Tibial artery (tissue), 4 donors: Measurements from ENCODE around the gene SCARB1.

ENCODE experiments used
- DNase-seq, 2 donors: peaks; one replicate each; pipeline ENCODE4 v3.0.0-alpha.2; 2019
- H3K27ac ChIP-seq, 2 donors: fragments of 200-600 bp; sonication (generic) in 1 of 2; 1 replicate in 1 of 2; 2 replicates in 1 of 2; pipeline ENCODE4 v1.5.1; 2018 to 2019; ENCODE audit warnings: mild to moderate bottlenecking in 1 of 2
- H3K27me3 ChIP-seq, 2 donors: fragments of 200-600 bp; sonication (generic) in 1 of 2; one replicate each; pipeline versions ENCODE4 v1.5.1 to v1.6.0; 2016 to 2019
- H3K36me3 ChIP-seq, 3 donors: fragments of 200-600 bp; sonication (generic) in 2 of 3; one replicate each; pipeline ENCODE4 v1.5.1; 2016 to 2019; ENCODE audit warnings: mild to moderate bottlenecking in 2 of 3
- H3K4me1 ChIP-seq, 4 donors: fragments of 200-600 bp; sonication (generic) in 2 of 4; 1 replicate in 3 of 4; 2 replicates in 1 of 4; pipeline ENCODE4 v1.5.1; 2016 to 2019
- H3K4me3 ChIP-seq, 2 donors: fragments of 200-600 bp; sonication (generic) in 1 of 2; 1 replicate in 1 of 2; 2 replicates in 1 of 2; pipeline ENCODE4 v1.5.1; 2018 to 2019; ENCODE audit warnings: mild to moderate bottlenecking in 2 of 2
- H3K9me3 ChIP-seq, 3 donors: fragments of 200-600 bp; sonication (generic) in 1 of 3; one replicate each; pipeline ENCODE4 v1.5.1; 2016 to 2019
- intact Hi-C: fragments of 100-400 bp; cut with DNase I; formaldehyde crosslinking; loops from one replicate; pipeline ENCODE4 v1.15.0; 2023; ENCODE audit warnings: low total_unique reads
- TF ChIP-seq, protein P1 (sequence below), 2 experiments: fragments of 200-600 bp in 1 of 2; fragments of 450-650 bp in 1 of 2; IDR thresholded peaks; one replicate each; pipeline ENCODE4 v1.5.1; 2017 to 2019; ENCODE audit warnings: antibody characterized with exemption in 2 of 2, mild to moderate bottlenecking in 1 of 2, moderate library complexity in 1 of 2

SCARB1 gene

GRCh38 chr12:124856132-124856841 lies 7.4 kb downstream of the SCARB1 start:
- intact Hi-C loops, result no loop called here
- TF ChIP-seq, protein P1, sequence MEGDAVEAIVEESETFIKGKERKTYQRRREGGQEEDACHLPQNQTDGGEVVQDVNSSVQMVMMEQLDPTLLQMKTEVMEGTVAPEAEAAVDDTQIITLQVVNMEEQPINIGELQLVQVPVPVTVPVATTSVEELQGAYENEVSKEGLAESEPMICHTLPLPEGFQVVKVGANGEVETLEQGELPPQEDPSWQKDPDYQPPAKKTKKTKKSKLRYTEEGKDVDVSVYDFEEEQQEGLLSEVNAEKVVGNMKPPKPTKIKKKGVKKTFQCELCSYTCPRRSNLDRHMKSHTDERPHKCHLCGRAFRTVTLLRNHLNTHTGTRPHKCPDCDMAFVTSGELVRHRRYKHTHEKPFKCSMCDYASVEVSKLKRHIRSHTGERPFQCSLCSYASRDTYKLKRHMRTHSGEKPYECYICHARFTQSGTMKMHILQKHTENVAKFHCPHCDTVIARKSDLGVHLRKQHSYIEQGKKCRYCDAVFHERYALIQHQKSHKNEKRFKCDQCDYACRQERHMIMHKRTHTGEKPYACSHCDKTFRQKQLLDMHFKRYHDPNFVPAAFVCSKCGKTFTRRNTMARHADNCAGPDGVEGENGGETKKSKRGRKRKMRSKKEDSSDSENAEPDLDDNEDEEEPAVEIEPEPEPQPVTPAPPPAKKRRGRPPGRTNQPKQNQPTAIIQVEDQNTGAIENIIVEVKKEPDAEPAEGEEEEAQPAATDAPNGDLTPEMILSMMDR (IDR thresholded peaks at IDR 0.05), result no peak
- Histone ChIP-seq H3K4me3 (no peak overlapping the region), H3K27me3 (no peaks in the 10 kb centered on the region), H3K4me1 (peaks cover 0 to 13% (median 10%) of the 10 kb centered on the region in 4 donors), H3K36me3 (no peaks in the 10 kb centered on the region), H3K27ac (no peak overlapping the region), H3K9me3 (no peaks in the 10 kb centered on the region)
- no peak for DNase-seq

DNA sequence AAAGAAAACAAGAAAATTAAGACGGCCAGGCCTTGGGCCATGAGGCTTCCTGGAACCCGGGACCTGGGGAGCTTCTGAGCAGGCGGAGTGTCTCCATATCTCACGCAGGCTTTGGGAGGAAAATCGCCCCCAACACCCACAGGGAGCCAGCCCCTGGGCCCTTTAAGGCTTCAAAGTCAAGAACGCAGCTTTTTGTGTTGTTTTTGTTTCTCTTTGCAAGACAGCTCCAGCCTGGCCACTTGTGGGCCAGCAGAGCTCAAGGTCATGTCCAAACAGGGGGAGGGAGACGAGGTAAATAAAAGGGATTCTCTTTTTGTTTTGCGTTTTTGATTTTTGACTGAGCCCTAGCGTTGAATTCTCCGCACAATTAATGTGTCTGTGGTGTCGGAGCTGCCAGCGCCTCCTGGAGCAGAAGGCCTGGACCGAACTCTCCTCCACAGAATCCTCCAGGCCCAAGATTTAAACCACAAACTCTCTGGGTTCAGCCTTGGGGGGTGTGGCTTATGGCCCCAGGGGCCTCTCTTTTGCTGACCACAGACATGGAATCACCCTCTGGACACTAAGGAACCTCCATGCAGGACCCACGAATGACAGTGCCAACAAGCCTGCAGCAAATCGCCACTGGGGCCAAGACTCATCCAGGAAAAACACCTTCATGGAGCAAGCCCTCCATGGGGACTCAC lies 8.2 kb downstream of the SCARB1 start:
- H3K27ac ChIP-seq, result no peak overlapping the region
- H3K9me3 ChIP-seq, result no peaks in the 10 kb centered on the region
- no peaks in the 10 kb centered on the region for H3K27me3 ChIP-seq
- intact Hi-C loops, result no loop called here
- H3K4me1 ChIP-seq, result peaks cover 0 to 11% (median 9%) of the 10 kb centered on the region in 4 donors
- H3K4me3 ChIP-seq, result no peak overlapping the region
- no peaks in the 10 kb centered on the region for H3K36me3 ChIP-seq
- DNase-seq, result no peak
- TF ChIP-seq, protein P1 (IDR thresholded peaks at IDR 0.05), result no peak

DNA sequence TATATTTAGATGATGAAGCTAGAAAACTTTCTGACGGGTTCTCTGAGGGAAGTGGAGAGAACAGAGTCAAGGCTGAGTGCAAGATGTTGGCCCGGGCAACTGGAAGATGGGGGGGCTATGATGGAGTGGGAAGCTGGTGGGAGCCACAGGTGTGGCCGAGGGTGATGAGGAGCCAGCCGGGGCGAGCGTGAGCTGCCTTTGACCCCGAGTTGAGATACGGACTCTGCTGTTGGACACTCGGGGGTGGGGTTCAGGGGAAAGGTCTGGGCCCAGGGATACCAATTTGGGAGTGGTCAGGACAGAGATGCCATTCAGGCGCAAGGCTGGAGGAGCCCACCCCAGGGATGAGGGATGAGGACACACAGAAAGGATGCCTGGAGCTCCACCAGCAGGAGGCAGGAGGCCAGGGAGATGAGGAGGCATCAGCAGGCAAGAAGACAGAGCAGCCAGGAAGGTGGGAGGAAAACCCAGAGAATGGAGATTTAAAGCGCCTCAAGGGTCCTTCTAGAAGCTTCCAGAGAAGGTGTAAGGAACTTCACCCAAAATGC lies 9.0 kb downstream of the SCARB1 start:
- intact Hi-C loops, result no loop called here
- peaks cover 0 to 11% (median 9%) of the 10 kb centered on the region in 4 donors for H3K4me1 ChIP-seq
- H3K27ac ChIP-seq, result no peak overlapping the region
- no peaks in the 10 kb centered on the region for H3K36me3 ChIP-seq
- no peaks in the 10 kb centered on the region for H3K27me3 ChIP-seq
- H3K9me3 ChIP-seq, result no peaks in the 10 kb centered on the region
- no peak overlapping the region for H3K4me3 ChIP-seq
- TF ChIP-seq, protein P1 (IDR thresholded peaks at IDR 0.05), result no peak
- DNase-seq, result no peak

DNA sequence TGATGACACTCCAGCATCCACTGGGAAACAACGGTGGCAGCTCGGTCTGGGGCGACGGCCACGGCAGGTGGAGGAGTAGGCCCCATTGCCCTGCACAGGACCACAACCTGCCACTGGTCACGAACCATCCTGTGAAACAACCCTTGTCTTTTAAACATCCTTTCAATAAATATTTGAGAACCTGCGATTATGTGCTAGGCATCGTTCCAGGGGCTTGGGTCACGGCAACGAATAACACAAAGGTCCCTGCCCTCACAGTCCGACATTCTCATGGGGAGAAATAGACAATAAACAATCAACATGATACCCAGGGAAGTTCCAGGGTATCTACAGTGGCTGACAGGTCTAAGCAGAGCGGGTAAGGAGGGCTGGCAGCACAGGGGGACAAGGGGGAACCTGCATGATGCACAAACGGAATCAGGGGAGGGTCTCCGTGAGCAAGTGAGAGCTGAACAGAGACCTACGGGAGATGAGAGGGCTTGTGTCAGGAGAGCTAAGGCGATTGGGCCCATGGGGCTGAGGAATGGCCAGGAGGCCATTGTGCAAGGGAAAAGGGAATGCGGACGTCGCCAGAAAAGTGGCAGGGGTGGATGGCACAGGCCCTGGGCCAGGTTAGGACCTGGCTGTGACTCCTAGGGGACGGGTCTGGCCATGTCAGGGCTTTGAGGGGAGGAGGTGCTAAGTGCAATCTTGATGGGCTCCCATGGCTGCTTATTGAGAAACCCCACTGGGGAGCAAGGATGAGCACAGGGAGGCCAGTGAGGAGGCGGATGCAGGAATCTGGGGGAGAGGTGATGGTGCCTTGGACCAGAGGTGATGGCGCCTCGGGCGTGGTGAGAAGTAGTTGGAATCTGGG lies 9.7 kb downstream of the SCARB1 start:
- Histone ChIP-seq H3K36me3 (no peaks in the 10 kb centered on the region), H3K9me3 (no peaks in the 10 kb centered on the region), H3K4me1 (peaks cover 0 to 11% (median 9%) of the 10 kb centered on the region in 4 donors), H3K27ac (no peak overlapping the region), H3K4me3 (no peak overlapping the region), H3K27me3 (no peaks in the 10 kb centered on the region)
- TF ChIP-seq, protein P1 (IDR thresholded peaks at IDR 0.05), result no peak
- no peak for DNase-seq
- intact Hi-C loops, result no loop called here

DNA sequence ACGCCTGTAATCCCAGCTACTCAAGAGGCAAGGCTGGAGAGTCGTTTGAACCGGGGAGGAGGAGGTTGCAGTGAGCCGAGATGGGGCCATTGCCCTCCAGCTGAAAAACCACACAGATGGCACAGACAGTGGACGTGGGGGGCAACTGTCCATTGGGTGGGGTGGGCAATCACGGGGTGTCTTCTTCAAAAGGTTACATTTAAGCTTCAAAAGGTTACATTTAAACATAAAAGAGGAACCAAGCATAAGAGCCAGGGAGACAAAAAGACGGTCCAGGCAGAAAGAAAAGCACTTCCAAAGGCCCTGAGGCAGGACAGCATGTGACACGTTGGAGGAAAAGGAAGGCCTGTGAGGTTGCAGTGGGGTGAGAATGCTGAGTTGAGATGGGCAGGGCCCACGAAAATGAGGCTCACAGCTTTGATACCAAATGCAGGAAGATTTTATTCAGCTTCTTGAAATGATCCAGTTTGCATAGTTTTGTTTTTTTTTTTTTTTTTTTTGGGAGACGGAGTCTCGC lies 10.7 kb downstream of the SCARB1 start:
- H3K27me3 ChIP-seq, result no peaks in the 10 kb centered on the region
- no peak for DNase-seq
- peaks cover 0 to 11% (median 9%) of the 10 kb centered on the region in 4 donors for H3K4me1 ChIP-seq
- H3K4me3 ChIP-seq, result no peak overlapping the region
- intact Hi-C loops, result no loop called here
- no peaks in the 10 kb centered on the region for H3K36me3 ChIP-seq
- no peaks in the 10 kb centered on the region for H3K9me3 ChIP-seq
- TF ChIP-seq, protein P1 (IDR thresholded peaks at IDR 0.05), result no peak
- no peak overlapping the region for H3K27ac ChIP-seq
